Bronchial epithelial cell (primary cell): ENCODE results near the gene RNU6-9. TPM values are rescaled to one million over a fixed set of nuclear protein-coding genes. Genes with fewer than 3 reads are reported as not detected.
A peak's percentile ranks its signal among the peaks of the same experiment; 100 is the strongest.

Source experiments
- DNase-seq: peaks from one replicate; pipeline ENCODE4 v3.0.0-alpha.2; 2010; ENCODE audit warnings: low read depth
- FAIRE-seq: peaks from 2 replicates; lab custom pipeline; 2011; peaks lifted over from hg19 to GRCh38; lab: Jason Lieb, UNC
- H3K27me3 ChIP-seq: 2 replicates; pipeline ENCODE4 v1.5.1; 2011; ENCODE audit warnings: low read length; ENCODE audit not compliant: control insufficient read depth, insufficient read depth
- H3K36me3 ChIP-seq: 2 replicates; pipeline ENCODE4 v1.5.1; 2011; ENCODE audit warnings: low read length; ENCODE audit not compliant: control insufficient read depth, insufficient read depth
- H3K4me3 ChIP-seq: 2 replicates; pipeline ENCODE4 v1.5.1; 2011; ENCODE audit warnings: mild to moderate bottlenecking, low read depth, low read length, control low read depth
- total RNA-seq: library from RNA; depleted of rRNA; stranded (reverse); fragments of >200 nt; gene quantifications from 2 replicates; pipeline ENCODE4 v1.2.1, GENCODE V29; 2014
- TF ChIP-seq, protein P1 (sequence below): IDR thresholded peaks from 2 replicates; pipeline ENCODE4 v1.5.1; 2011; ENCODE audit warnings: mild to moderate bottlenecking, moderate library complexity, low read length, control low read depth, inconsistent platforms; ENCODE audit not compliant: insufficient read depth, severe bottlenecking

Gene RNU6-9
- total RNA-seq, 1 donor from 2014 or later = not detected

DNA sequence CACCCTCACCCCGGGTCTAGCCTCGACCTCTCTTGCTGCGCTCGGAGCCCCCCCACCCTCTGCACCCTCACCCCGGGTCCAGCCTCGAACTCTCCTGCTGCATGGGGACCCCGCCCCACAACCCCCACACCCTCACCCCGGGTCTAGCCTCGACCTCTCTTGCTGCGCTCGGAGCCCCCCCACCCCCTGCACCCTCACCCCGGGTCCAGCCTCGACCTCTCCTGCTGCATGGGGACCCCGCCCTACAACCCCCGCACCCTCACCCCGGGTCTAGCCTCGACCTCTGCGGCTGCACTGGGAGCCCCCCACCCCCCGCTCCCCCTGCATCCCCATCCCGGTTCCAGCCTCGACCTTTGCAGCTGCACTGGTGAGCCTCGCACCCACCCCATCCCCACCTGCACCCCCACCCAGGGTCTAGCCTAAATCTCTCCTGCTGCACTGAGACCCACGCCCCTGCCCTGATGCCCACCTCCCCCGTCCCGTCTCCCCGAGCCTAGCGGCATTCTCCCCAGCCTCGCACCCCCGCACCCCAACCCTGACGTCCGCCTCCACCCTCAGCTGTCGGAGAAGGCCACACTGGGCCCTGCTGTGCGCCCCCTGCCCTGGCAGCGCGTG lies 32.0 kb upstream of the RNU6-9 start:
- TF ChIP-seq, protein P1, sequence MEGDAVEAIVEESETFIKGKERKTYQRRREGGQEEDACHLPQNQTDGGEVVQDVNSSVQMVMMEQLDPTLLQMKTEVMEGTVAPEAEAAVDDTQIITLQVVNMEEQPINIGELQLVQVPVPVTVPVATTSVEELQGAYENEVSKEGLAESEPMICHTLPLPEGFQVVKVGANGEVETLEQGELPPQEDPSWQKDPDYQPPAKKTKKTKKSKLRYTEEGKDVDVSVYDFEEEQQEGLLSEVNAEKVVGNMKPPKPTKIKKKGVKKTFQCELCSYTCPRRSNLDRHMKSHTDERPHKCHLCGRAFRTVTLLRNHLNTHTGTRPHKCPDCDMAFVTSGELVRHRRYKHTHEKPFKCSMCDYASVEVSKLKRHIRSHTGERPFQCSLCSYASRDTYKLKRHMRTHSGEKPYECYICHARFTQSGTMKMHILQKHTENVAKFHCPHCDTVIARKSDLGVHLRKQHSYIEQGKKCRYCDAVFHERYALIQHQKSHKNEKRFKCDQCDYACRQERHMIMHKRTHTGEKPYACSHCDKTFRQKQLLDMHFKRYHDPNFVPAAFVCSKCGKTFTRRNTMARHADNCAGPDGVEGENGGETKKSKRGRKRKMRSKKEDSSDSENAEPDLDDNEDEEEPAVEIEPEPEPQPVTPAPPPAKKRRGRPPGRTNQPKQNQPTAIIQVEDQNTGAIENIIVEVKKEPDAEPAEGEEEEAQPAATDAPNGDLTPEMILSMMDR = no peak
- no peak for DNase-seq
- Histone ChIP-seq H3K36me3 (no peaks in the 10 kb centered on the region), H3K4me3 (no peak overlapping the region), H3K27me3 (no peaks in the 10 kb centered on the region)
- no peak for FAIRE-seq

DNA sequence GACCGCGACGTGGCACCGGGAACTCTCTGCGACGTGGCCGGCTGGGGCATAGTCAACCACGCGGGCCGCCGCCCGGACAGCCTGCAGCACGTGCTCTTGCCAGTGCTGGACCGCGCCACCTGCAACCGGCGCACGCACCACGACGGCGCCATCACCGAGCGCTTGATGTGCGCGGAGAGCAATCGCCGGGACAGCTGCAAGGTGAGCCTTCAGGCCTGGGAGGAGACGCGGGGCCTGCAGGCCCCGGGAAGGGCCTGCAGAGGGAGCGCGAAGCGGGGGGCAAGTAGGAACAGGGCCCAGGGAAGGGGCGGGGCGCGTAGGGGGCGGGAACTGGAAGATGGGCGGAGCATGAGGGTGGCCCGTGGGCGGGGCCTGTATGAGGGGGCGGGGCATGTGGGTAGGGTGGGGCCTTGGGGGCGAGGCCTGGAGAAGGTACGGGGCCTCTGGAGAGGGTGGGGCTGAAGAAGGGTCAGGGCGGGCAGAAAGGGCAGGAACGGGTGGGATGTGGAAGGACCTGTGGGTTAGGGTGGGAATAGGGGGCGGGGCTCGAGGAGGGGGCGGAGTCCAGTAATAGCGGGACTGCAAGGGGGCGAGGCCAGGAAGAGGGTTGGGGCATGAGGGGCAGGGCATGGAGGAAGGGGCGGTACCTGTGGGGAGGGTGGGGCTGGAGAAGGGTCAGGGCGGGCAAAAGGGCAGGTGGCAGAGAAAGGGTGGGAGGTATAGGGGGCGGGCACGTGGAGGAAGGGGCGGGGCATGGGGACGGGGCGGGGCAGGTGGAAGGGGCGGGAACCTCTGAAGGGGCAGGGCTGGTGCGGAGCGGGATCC lies 31.3 kb upstream of the RNU6-9 start:
- no peak overlapping the region for H3K4me3 ChIP-seq
- H3K27me3 ChIP-seq = no peaks in the 10 kb centered on the region

DNA sequence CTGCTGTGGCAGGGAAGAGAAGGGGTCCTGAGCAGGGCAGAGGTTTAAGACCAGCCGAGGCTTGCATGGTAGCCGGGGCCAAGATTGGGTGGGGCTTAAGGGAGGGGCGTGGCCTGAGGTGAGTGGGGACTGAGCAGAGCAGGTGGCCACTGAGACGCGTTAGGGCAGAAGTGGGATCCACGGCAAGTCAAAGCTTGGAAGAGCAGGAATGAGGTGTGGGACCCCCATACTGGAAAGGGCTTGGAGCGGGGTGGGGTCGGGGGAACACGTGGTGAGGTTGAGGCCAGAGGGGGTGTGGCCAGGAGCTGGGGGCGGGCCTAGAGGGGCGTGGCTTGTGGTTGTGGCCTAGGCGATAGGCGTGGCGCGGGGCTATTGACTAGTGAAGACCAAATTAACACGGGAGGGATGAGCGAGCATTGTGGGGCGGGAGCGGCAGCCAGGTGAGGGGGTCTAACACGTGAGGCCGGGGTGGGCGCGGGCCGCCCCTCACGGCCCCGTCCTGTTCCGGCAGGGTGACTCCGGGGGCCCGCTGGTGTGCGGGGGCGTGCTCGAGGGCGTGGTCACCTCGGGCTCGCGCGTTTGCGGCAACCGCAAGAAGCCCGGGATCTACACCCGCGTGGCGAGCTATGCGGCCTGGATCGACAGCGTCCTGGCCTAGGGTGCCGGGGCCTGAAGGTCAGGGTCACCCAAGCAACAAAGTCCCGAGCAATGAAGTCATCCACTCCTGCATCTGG lies 30.5 kb upstream of the RNU6-9 start:
- DNase-seq = peak; percentile 62
- TF ChIP-seq, protein P1 = no peak
- no peak for FAIRE-seq
- Histone ChIP-seq H3K4me3 (peak overlapping the region; percentile 2), H3K36me3 (peaks cover 2% of the 10 kb centered on the region), H3K27me3 (no peaks in the 10 kb centered on the region)

More for the DNA sequence above, 31.3 kb upstream of the RNU6-9 start:
- no peaks in the 10 kb centered on the region for H3K36me3 ChIP-seq
- TF ChIP-seq, protein P1 = peak; percentile 38
- FAIRE-seq (no peak), DNase-seq (peak; percentile 48)

DNA sequence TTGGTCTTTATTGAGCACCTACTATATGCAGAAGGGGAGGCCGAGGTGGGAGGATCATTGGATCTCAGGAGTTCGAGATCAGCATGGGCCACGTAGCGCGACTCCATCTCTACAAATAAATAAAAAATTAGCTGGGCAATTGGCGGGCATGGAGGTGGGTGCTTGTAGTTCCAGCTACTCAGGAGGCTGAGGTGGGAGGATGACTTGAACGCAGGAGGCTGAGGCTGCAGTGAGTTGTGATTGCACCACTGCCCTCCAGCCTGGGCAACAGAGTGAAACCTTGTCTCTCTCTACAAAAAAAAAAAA lies 30.0 kb upstream of the RNU6-9 start:
- FAIRE-seq (no peak), DNase-seq (no peak)
- Histone ChIP-seq H3K36me3 (peaks cover 6% of the 10 kb centered on the region), H3K4me3 (no peak overlapping the region), H3K27me3 (no peaks in the 10 kb centered on the region)
- TF ChIP-seq, protein P1 = no peak

DNA sequence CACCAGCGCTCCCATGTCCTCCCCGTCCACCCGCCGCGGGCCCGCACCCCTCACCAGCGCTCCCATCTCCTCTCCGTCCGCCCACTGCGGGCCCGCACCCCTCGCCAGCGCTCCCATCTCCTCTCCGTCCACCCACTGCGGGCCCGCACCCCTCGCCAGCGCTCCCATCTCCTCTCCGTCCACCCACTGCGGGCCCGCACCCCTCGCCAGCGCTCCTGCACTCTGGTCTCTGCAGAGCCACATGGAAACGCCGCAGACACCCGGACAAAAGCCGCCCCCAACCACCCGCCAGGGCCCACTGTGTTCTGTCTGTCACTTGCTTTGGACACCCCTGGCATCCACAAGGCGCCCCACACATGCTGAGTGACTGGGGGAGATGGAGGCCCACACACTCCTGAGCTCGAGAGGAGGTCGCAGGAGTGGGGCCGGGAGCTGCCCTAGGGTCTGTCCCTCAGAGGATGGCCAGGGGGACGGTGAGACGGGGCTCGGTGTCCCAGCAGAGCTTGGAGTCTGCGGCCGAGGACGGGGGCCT lies 26.4 kb upstream of the RNU6-9 start:
- no peak for DNase-seq
- no peak overlapping the region for H3K4me3 ChIP-seq
- FAIRE-seq = no peak
- TF ChIP-seq, protein P1 = no peak
- H3K36me3 ChIP-seq = peaks cover 9% of the 10 kb centered on the region
- H3K27me3 ChIP-seq = no peaks in the 10 kb centered on the region
